Dedifferentiated amniotic fluid mesenchymal stem cell (primary cell): ENCODE data around the gene HPD.

Experiments
- DNase-seq: peaks from one replicate; pipeline ENCODE4 v3.0.0-alpha.2; 2016; ENCODE audit errors: extremely low spot score

Gene HPD

GRCh38 chr12:121828826-121829225 is 29.8 kb downstream of the HPD start:
- no peak for DNase-seq

GRCh38 chr12:121828306-121828705 is 30.4 kb downstream of the HPD start:
- no peak for DNase-seq

- no peak for DNase-seq
These were observed 31.1 kb downstream of the HPD start for GRCh38 chr12:121827351-121828099.

- no peak for DNase-seq
These were observed 32.1 kb downstream of the HPD start for GRCh38 chr12:121826318-121827150.

GRCh38 chr12:121825041-121825523 is 33.6 kb downstream of the HPD start:
- no peak for DNase-seq

GRCh38 chr12:121823727-121824115 is 34.9 kb downstream of the HPD start:
- DNase-seq, result no peak

- DNase-seq, result no peak
These were observed 35.4 kb downstream of the HPD start for GRCh38 chr12:121823101-121823726.

GRCh38 chr12:121822393-121823100 is 36.1 kb downstream of the HPD start:
- no peak for DNase-seq

GRCh38 chr12:121820056-121820455 is 38.6 kb downstream of the HPD start:
- no peak for DNase-seq

- DNase-seq, result no peak
These were observed 39.3 kb downstream of the HPD start for GRCh38 chr12:121819212-121819949.

- DNase-seq, result no peak
These were observed 41.0 kb downstream of the HPD start for GRCh38 chr12:121817648-121818043.

- DNase-seq, result no peak
These were observed 41.6 kb downstream of the HPD start for GRCh38 chr12:121816925-121817647.

- no peak for DNase-seq
These were observed 43.4 kb downstream of the HPD start for GRCh38 chr12:121815263-121815662.

GRCh38 chr12:121814429-121815119 is 44.1 kb downstream of the HPD start:
- DNase-seq, result no peak

GRCh38 chr12:121813951-121814350 is 44.7 kb downstream of the HPD start:
- DNase-seq, result no peak

GRCh38 chr12:121812921-121813896 is 45.5 kb downstream of the HPD start:
- DNase-seq, result no peak

- peak; percentile 52 for DNase-seq
These were observed 46.3 kb downstream of the HPD start for GRCh38 chr12:121812320-121812871.
